SK-N-SH treated with all-trans-retinoic acid at 6 μM for 48 hours (cell line): ENCODE measurements around the gene TAF11L10.
"Not testable (repeated sequence)": the region's sequence is repeated elsewhere in the genome, so short reads cannot be mapped to it uniquely, and the experiment has no call there.

ENCODE experiments used
- ATAC-seq: fragments of 200-7000 bp; cut with Tn5 transposase; 3 replicates; pipeline ENCODE4 v1.9.1; 2020; ENCODE audit warnings: mild to moderate bottlenecking, moderate library complexity
- ARNTL ChIP-seq: fragments of 450-650 bp; formaldehyde crosslinking; IDR thresholded peaks from 2 replicates; pipeline ENCODE4 v1.5.0; 2020; ENCODE audit warnings: low read depth, mild to moderate bottlenecking, moderate library complexity, borderline replicate concordance
- BACH2 ChIP-seq: fragments of 250-450 bp; sonication (Bioruptor Pico); IDR thresholded peaks from 2 replicates; pipeline ENCODE4 v1.9.0; 2021; ENCODE audit warnings: mild to moderate bottlenecking, borderline replicate concordance
- CREB5 ChIP-seq: fragments of 250-450 bp; sonication (Bioruptor Pico); IDR thresholded peaks from 2 replicates; pipeline ENCODE4 v1.5.1; 2020; ENCODE audit warnings: low read depth, mild to moderate bottlenecking, moderate library complexity
- CSDC2 ChIP-seq: fragments of 250-450 bp; sonication (Bioruptor Pico); IDR thresholded peaks from 2 replicates; pipeline ENCODE4 v1.5.0; 2020; ENCODE audit warnings: mild to moderate bottlenecking, moderate library complexity
- CSRNP3 ChIP-seq: fragments of 250-450 bp; sonication (Bioruptor Pico); IDR thresholded peaks from 2 replicates; pipeline ENCODE4 v1.5.1; 2021; ENCODE audit warnings: mild to moderate bottlenecking, moderate library complexity
- ESRRG ChIP-seq: fragments of 250-450 bp; sonication (Bioruptor Pico); IDR thresholded peaks from 2 replicates; pipeline ENCODE4 v1.6.1; 2021; ENCODE audit warnings: mild to moderate bottlenecking
- GLIS3 ChIP-seq: fragments of 250-450 bp; sonication (Bioruptor Pico); IDR thresholded peaks from 2 replicates; pipeline ENCODE4 v1.5.0; 2020; ENCODE audit warnings: mild to moderate bottlenecking, moderate library complexity
- ISL1 ChIP-seq: fragments of 250-450 bp; sonication (Bioruptor Pico); IDR thresholded peaks from 2 replicates; pipeline ENCODE4 v2.1.2; 2022; ENCODE audit warnings: mild to moderate bottlenecking, moderate library complexity
- OSR1 ChIP-seq: fragments of 250-450 bp; sonication (Bioruptor Pico); IDR thresholded peaks from 2 replicates; pipeline ENCODE4 v1.8.0; 2022; ENCODE audit warnings: moderate library complexity, mild to moderate bottlenecking, inconsistent platforms
- PATZ1 ChIP-seq: fragments of 250-450 bp; sonication (Bioruptor Pico); IDR thresholded peaks from 2 replicates; pipeline ENCODE4 v1.8.0; 2020; ENCODE audit warnings: mild to moderate bottlenecking, moderate library complexity, borderline replicate concordance
- PPARA ChIP-seq: fragments of 250-450 bp; sonication (Bioruptor Pico); IDR thresholded peaks from 2 replicates; pipeline ENCODE4 v1.5.0; 2020; ENCODE audit warnings: mild to moderate bottlenecking, borderline replicate concordance
- RARB ChIP-seq: fragments of 250-450 bp; sonication (Bioruptor Pico); IDR thresholded peaks from 2 replicates; pipeline ENCODE4 v1.8.0; 2021; ENCODE audit warnings: mild to moderate bottlenecking, moderate library complexity
- SNAI2 ChIP-seq: fragments of 250-450 bp; sonication (Bioruptor Pico); IDR thresholded peaks from 2 replicates; pipeline ENCODE4 v1.5.0; 2020; ENCODE audit warnings: mild to moderate bottlenecking, moderate library complexity
- TCF4 ChIP-seq: fragments of 250-450 bp; sonication (Bioruptor Pico); IDR thresholded peaks from 2 replicates; pipeline ENCODE4 v1.8.0; 2021; ENCODE audit warnings: mild to moderate bottlenecking, moderate library complexity, borderline replicate concordance
- TOX ChIP-seq: fragments of 250-450 bp; sonication (Bioruptor Pico); IDR thresholded peaks from 2 replicates; pipeline ENCODE4 v1.8.0; 2021; ENCODE audit warnings: mild to moderate bottlenecking, moderate library complexity, borderline replicate concordance
- ZC3H10 ChIP-seq: fragments of 250-450 bp; sonication (Bioruptor Pico); IDR thresholded peaks from 2 replicates; pipeline ENCODE4 v1.5.1; 2021; ENCODE audit warnings: mild to moderate bottlenecking, moderate library complexity
- ZFP3 ChIP-seq: fragments of 250-450 bp; sonication (Bioruptor Pico); IDR thresholded peaks from 2 replicates; pipeline ENCODE4 v1.5.0; 2020; ENCODE audit warnings: mild to moderate bottlenecking, moderate library complexity
- ZFP30 ChIP-seq: fragments of 450-650 bp; formaldehyde crosslinking; IDR thresholded peaks from 2 replicates; pipeline ENCODE4 v1.5.0; 2022; ENCODE audit warnings: mild to moderate bottlenecking, moderate library complexity
- ZNF565 ChIP-seq: fragments of 450-650 bp; formaldehyde crosslinking; conservative IDR thresholded peaks from 2 replicates; pipeline ENCODE4 v1.5.0; 2020; ENCODE audit warnings: low read depth, mild to moderate bottlenecking, moderate library complexity
- ZNF70 ChIP-seq: fragments of 450-650 bp; formaldehyde crosslinking; IDR thresholded peaks from 2 replicates; pipeline ENCODE4 v1.5.0; 2020; ENCODE audit warnings: mild to moderate bottlenecking, moderate library complexity
- ZNF8 ChIP-seq: fragments of 450-650 bp; formaldehyde crosslinking; IDR thresholded peaks from 2 replicates; pipeline ENCODE4 v1.5.0; 2020; ENCODE audit warnings: mild to moderate bottlenecking, moderate library complexity
- TF ChIP-seq, protein P1 (sequence below): fragments of 250-450 bp; sonication (Bioruptor Pico); IDR thresholded peaks from 2 replicates; pipeline ENCODE4 v1.5.0; 2020; ENCODE audit warnings: mild to moderate bottlenecking, moderate library complexity

The TAF11L10 gene

GRCh38 chr5:17597728-17598127, at the start of gene TAF11L10:
Gene TAF11L10, minus strand, starts transcription at chr5:17597828.
- ATAC-seq: not testable (repeated sequence)

DNA sequence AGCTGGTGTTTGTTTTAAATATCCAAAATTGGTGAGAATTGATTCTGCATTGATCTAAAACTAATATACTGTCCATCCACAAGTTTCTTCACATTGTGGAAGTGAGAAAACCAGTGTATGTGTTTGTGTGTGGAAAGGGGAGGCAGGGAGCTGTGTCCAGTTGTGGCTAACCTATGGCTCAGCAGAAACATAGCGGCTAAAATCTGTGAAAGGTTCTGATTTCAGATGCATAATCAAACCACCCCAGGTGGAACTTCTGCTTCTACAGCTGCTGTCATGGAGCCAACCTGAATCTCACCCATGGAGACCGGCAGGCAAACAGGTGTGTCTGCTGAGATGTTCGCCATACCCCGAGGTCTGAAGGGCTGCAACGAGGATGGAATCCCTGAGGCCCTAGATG, 36.5 kb upstream of the TAF11L10 start, which contains the start of gene TAF11L14:
TAF11L14 (plus strand) TSS at position 301 of the 400 bp plus-strand sequence.
- ATAC-seq: no peak

DNA sequence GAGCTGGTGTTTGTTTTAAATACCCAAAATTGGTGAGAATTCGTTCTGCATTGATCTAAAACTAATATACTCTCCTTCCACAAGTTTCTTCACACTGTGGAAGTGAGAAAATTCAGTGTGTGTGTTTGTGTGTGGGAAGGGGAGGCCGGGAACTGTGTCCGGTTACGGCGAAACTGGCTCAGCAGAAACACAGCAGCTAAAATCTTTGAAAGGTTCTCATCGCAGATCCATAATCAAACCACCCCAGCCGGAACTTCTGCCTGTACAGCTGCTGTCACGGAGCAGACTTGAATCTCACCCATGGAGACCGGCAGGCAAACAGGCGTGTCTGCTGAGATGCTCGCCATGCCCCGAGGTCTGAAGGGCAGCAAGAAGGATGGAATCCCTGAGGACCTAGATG, 34.2 kb upstream of the TAF11L10 start, which contains the start of gene TAF11L13:
TAF11L13 (plus strand) TSS at position 301 of the 400 bp plus-strand sequence.
- not testable (repeated sequence) for ATAC-seq

More for the DNA sequence above, 36.5 kb upstream of the TAF11L10 start, which contains the start of gene TAF11L14:
- TF ChIP-seq OSR1 (CRISPR knock-in tag): no peak
- no peak for TF ChIP-seq TOX (CRISPR knock-in tag)

DNA sequence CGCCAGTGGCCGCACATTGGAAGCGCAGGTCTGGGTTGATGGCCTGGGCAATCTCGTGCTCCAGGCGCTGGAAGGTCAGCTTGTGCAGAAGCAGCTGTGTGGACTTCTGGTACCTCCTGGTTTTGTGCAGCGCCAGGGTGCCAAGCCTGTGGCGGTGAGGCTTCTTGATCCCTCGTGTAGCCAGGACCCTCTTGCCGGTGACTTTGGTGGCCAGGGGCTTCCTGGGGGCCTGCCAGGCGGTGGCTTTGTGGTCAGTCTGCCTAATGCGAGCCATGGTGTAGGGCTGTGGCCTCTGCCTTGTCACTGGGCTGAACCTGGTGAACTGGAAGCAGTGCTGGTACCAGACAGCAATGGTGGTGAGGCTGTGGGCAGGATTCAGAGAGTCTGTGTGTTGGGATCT, 28.1 kb upstream of the TAF11L10 start:
- TF ChIP-seq ZC3H10 (no peak), RARB (CRISPR knock-in tag) (no peak), ZNF8 (CRISPR knock-in tag) (no peak), CSDC2 (CRISPR knock-in tag) (no peak), ZNF565 (CRISPR knock-in tag) (no peak), ISL1 (CRISPR knock-in tag) (no peak), ZFP3 (CRISPR knock-in tag) (no peak), TCF4 (CRISPR knock-in tag) (no peak), TOX (CRISPR knock-in tag) (no peak), BACH2 (CRISPR knock-in tag) (no peak), CSRNP3 (CRISPR knock-in tag) (no peak), ARNTL (CRISPR knock-in tag) (no peak), GLIS3 (CRISPR knock-in tag) (no peak), ZFP30 (no peak), PATZ1 (CRISPR knock-in tag) (no peak), PPARA (CRISPR knock-in tag) (no peak), SNAI2 (CRISPR knock-in tag) (no peak), ZNF70 (CRISPR knock-in tag) (no peak), OSR1 (CRISPR knock-in tag) (no peak)
- TF ChIP-seq, protein P1, sequence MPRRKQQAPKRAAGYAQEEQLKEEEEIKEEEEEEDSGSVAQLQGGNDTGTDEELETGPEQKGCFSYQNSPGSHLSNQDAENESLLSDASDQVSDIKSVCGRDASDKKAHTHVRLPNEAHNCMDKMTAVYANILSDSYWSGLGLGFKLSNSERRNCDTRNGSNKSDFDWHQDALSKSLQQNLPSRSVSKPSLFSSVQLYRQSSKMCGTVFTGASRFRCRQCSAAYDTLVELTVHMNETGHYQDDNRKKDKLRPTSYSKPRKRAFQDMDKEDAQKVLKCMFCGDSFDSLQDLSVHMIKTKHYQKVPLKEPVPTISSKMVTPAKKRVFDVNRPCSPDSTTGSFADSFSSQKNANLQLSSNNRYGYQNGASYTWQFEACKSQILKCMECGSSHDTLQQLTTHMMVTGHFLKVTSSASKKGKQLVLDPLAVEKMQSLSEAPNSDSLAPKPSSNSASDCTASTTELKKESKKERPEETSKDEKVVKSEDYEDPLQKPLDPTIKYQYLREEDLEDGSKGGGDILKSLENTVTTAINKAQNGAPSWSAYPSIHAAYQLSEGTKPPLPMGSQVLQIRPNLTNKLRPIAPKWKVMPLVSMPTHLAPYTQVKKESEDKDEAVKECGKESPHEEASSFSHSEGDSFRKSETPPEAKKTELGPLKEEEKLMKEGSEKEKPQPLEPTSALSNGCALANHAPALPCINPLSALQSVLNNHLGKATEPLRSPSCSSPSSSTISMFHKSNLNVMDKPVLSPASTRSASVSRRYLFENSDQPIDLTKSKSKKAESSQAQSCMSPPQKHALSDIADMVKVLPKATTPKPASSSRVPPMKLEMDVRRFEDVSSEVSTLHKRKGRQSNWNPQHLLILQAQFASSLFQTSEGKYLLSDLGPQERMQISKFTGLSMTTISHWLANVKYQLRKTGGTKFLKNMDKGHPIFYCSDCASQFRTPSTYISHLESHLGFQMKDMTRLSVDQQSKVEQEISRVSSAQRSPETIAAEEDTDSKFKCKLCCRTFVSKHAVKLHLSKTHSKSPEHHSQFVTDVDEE: no peak
- ATAC-seq: no peak

DNA sequence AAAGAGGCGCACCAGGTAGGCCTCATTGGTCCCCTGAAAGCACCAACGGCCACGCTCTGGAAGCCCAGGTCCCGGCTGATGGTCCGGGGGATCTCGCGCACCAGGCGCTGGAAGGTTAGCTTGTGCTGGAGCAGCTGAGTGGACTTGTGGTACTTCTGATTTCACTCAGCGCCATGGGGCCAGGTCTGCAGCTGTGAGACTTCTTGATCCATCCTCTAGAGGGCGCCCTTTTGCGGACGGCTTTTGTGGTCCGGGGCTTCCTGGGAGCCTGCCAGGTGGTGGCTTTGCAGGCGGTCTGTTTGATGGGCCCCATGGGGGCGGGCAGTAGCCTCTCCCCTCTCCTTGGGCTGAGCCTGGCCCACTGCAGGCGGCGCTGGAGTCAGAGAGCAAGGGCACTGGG, 23.0 kb upstream of the TAF11L10 start:
- no peak for ATAC-seq
- TF ChIP-seq ZNF70 (CRISPR knock-in tag) (no peak), ZC3H10 (no peak), OSR1 (CRISPR knock-in tag) (no peak), RARB (CRISPR knock-in tag) (no peak), PPARA (CRISPR knock-in tag) (no peak), GLIS3 (CRISPR knock-in tag) (no peak), BACH2 (CRISPR knock-in tag) (no peak), ESRRG (CRISPR knock-in tag) (no peak), CSDC2 (CRISPR knock-in tag) (no peak), CREB5 (CRISPR knock-in tag) (no peak), CSRNP3 (CRISPR knock-in tag) (no peak), ARNTL (CRISPR knock-in tag) (no peak), ZFP30 (no peak), ZNF565 (CRISPR knock-in tag) (no peak), PATZ1 (CRISPR knock-in tag) (no peak), ISL1 (CRISPR knock-in tag) (no peak), ZNF8 (CRISPR knock-in tag) (no peak), ZFP3 (CRISPR knock-in tag) (no peak)
